ENCODE results near the gene FMO3.

The FMO3 gene

GRCh38 chr1:171113382-171113781, 22.7 kb downstream of the FMO3 start:
- H3K4me3 ChIP-seq (ENCODE audit: low read length), result no peak overlapping the region
- DNase-seq (ENCODE audit: low read depth), result no peak
- no peak for TF ChIP-seq CTCF (IDR thresholded peaks at IDR 0.05; ENCODE audit: insufficient read depth, low read depth, low read length, missing control alignments)

- TF ChIP-seq CTCF (IDR thresholded peaks at IDR 0.05; ENCODE audit: insufficient read depth, low read depth, low read length, missing control alignments), result no peak
- DNase-seq (ENCODE audit: low read depth), result no peak
- no peak overlapping the region for H3K4me3 ChIP-seq (ENCODE audit: low read length)
Measured at GRCh38 chr1:171115280-171115897, 24.7 kb downstream of the FMO3 start.

- H3K4me3 ChIP-seq (ENCODE audit: low read length), result no peak overlapping the region
- no peak for TF ChIP-seq CTCF (IDR thresholded peaks at IDR 0.05; ENCODE audit: insufficient read depth, low read depth, low read length, missing control alignments)
- no peak for DNase-seq (ENCODE audit: low read depth)
Measured at GRCh38 chr1:171116676-171117075, 26.0 kb downstream of the FMO3 start.

GRCh38 chr1:171117085-171117484, 26.4 kb downstream of the FMO3 start:
- H3K4me3 ChIP-seq (ENCODE audit: low read length), result no peak overlapping the region
- TF ChIP-seq CTCF (IDR thresholded peaks at IDR 0.05; ENCODE audit: insufficient read depth, low read depth, low read length, missing control alignments), result no peak
- DNase-seq (ENCODE audit: low read depth), result no peak

GRCh38 chr1:171119648-171120047, 28.9 kb downstream of the FMO3 start:
- no peak overlapping the region for H3K4me3 ChIP-seq (ENCODE audit: low read length)
- DNase-seq (ENCODE audit: low read depth), result no peak
- TF ChIP-seq CTCF (IDR thresholded peaks at IDR 0.05; ENCODE audit: insufficient read depth, low read depth, low read length, missing control alignments), result no peak

- no peak for DNase-seq (ENCODE audit: low read depth)
- H3K4me3 ChIP-seq (ENCODE audit: low read length), result no peak overlapping the region
- TF ChIP-seq CTCF (IDR thresholded peaks at IDR 0.05; ENCODE audit: insufficient read depth, low read depth, low read length, missing control alignments), result no peak
Measured at GRCh38 chr1:171122299-171122698, 31.6 kb downstream of the FMO3 start.

- H3K4me3 ChIP-seq (ENCODE audit: low read length), result no peak overlapping the region
- DNase-seq (ENCODE audit: low read depth), result no peak
- no peak for TF ChIP-seq CTCF (IDR thresholded peaks at IDR 0.05; ENCODE audit: insufficient read depth, low read depth, low read length, missing control alignments)
Measured at GRCh38 chr1:171122893-171123292, 32.2 kb downstream of the FMO3 start.
